IMR-90 (cell line): Measurements from ENCODE around the gene TGFA. TPM values are rescaled to one million over a fixed set of nuclear protein-coding genes. Genes with fewer than 3 reads are reported as not detected.

Experiments used
- ATAC-seq: fragments of 200-7000 bp; cut with Tn5 transposase; 2 replicates; pipeline ENCODE4 v1.9.1; 2020; ENCODE audit warnings: low read depth, mild to moderate bottlenecking, moderate library complexity
- BruUV-seq: library from RNA; stranded (reverse); fragments of 400-500 nt; replicated peaks from 2 replicates; lab custom pipeline; 2021; lab: Mats Ljungman, UMichigan
- CTCF ChIA-PET: fragments of 300-600 bp; formaldehyde crosslinking; extraction: SDS; loops from one replicate; lab custom pipeline; 2021; ENCODE audit warnings: antibody characterized with exemption; lab: Yijun Ruan, JAX
- POLR2A ChIA-PET: fragments of 300-600 bp; sonication (Branson Sonifier 250); formaldehyde crosslinking; loops from one replicate; lab custom pipeline; 2022; ENCODE audit warnings: antibody characterized with exemption; ENCODE audit not compliant: unreplicated experiment; lab: Charles Lee
- DNase-seq: peaks from one replicate; pipeline ENCODE4 v3.0.0; 2013
- H2AFZ ChIP-seq: replicated peaks from 2 replicates; pipeline ENCODE3; 2013; ENCODE audit warnings: low read length, mild to moderate bottlenecking; ENCODE audit not compliant: poor library complexity
- H2AK5ac ChIP-seq: 2 replicates; pipeline ENCODE4 v1.6.1; 2013; ENCODE audit warnings: low read depth, low read length, inconsistent platforms
- H2AK9ac ChIP-seq: replicated peaks from 2 replicates; pipeline ENCODE3; 2013; ENCODE audit warnings: mild to moderate bottlenecking, low read depth, low read length, moderate library complexity; ENCODE audit not compliant: poor library complexity
- H2BK120ac ChIP-seq: 2 replicates; pipeline ENCODE4 v1.6.1; 2013; ENCODE audit warnings: low read depth, low read length, inconsistent platforms
- H2BK15ac ChIP-seq: 3 replicates; pipeline ENCODE4 v1.6.1; 2013; ENCODE audit warnings: low read depth, low read length, inconsistent platforms
- H2BK20ac ChIP-seq: 2 replicates; pipeline ENCODE4 v1.6.1; 2013; ENCODE audit warnings: low read depth, mild to moderate bottlenecking, inconsistent platforms, low read length, moderate library complexity
- H2BK5ac ChIP-seq: 2 replicates; pipeline ENCODE4 v1.6.1; 2013; ENCODE audit warnings: mild to moderate bottlenecking, low read depth, low read length, inconsistent platforms; ENCODE audit not compliant: poor library complexity, severe bottlenecking
- H3K14ac ChIP-seq: replicated peaks from 2 replicates; pipeline ENCODE4 v1.6.1; 2013; ENCODE audit warnings: low read depth, low read length, inconsistent platforms
- H3K18ac ChIP-seq: 2 replicates; pipeline ENCODE4 v1.6.1; 2013; ENCODE audit warnings: low read depth, low read length, control low read depth
- H3K23ac ChIP-seq: 2 replicates; pipeline ENCODE4 v1.6.1; 2013; ENCODE audit warnings: low read depth, low read length, inconsistent platforms
- H3K27ac ChIP-seq: 2 replicates; pipeline ENCODE4 v1.5.1; 2013; ENCODE audit warnings: mild to moderate bottlenecking, control low read depth, low read length; ENCODE audit not compliant: insufficient read depth
- H3K27me3 ChIP-seq: 2 replicates; pipeline ENCODE4 v1.6.1; 2013; ENCODE audit warnings: low read length; ENCODE audit not compliant: control insufficient read depth, insufficient read depth
- H3K36me3 ChIP-seq: 2 replicates; pipeline ENCODE4 v1.6.1; 2013; ENCODE audit warnings: low read length, mixed read lengths; ENCODE audit not compliant: control insufficient read depth, insufficient read depth
- H3K4ac ChIP-seq: 2 replicates; pipeline ENCODE4 v1.6.1; 2013; ENCODE audit warnings: low read depth, low read length, inconsistent platforms
- H3K4me1 ChIP-seq: 2 replicates; pipeline ENCODE4 v1.6.1; 2013; ENCODE audit warnings: low read length, mixed read lengths; ENCODE audit not compliant: control insufficient read depth, insufficient read depth
- H3K4me2 ChIP-seq: 2 replicates; pipeline ENCODE4 v1.6.1; 2013; ENCODE audit warnings: low read depth, mild to moderate bottlenecking, control low read depth, low read length, moderate library complexity
- H3K4me3 ChIP-seq: 2 replicates; pipeline ENCODE4 v1.5.1; 2013; ENCODE audit warnings: low read depth, mild to moderate bottlenecking, control low read depth, low read length, moderate library complexity; ENCODE audit not compliant: insufficient read depth
- H3K56ac ChIP-seq: 2 replicates; pipeline ENCODE4 v1.6.1; 2013; ENCODE audit warnings: low read length, inconsistent platforms; ENCODE audit not compliant: insufficient read depth; ENCODE audit errors: extremely low read depth
- H3K79me1 ChIP-seq, 2 experiments: 2 replicates each; pipeline ENCODE4 v1.6.1; 2013; ENCODE audit warnings: low read length in 2 of 2, inconsistent platforms in 1 of 2, low read depth in 1 of 2
- H3K9ac ChIP-seq: 2 replicates; pipeline ENCODE4 v1.6.1; 2013; ENCODE audit warnings: low read depth, low read length, control low read depth
- H3K9me1 ChIP-seq: 2 replicates; pipeline ENCODE4 v1.6.1; 2013; ENCODE audit warnings: low read length, inconsistent platforms; ENCODE audit not compliant: insufficient read depth
- H3K9me3 ChIP-seq: 2 replicates; pipeline ENCODE4 v1.6.1; 2013; ENCODE audit warnings: low read length; ENCODE audit not compliant: control insufficient read depth, insufficient read depth
- H4K20me1 ChIP-seq: 2 replicates; pipeline ENCODE4 v1.6.1; 2013; ENCODE audit warnings: low read length, inconsistent platforms; ENCODE audit not compliant: insufficient read depth
- H4K5ac ChIP-seq: 2 replicates; pipeline ENCODE4 v1.6.1; 2013; ENCODE audit warnings: mild to moderate bottlenecking, low read depth, low read length, control low read depth
- H4K8ac ChIP-seq, 2 experiments: 2 replicates each; pipeline ENCODE4 v1.6.1; 2013; ENCODE audit warnings: low read depth in 2 of 2, low read length in 2 of 2, control low read depth in 1 of 2, inconsistent platforms in 1 of 2
- H4K91ac ChIP-seq: 2 replicates; pipeline ENCODE4 v1.6.1; 2013; ENCODE audit warnings: low read depth, low read length, inconsistent platforms; ENCODE audit not compliant: insufficient read depth
- BHLHE40 ChIP-seq: fragments of 150-350 bp; IDR thresholded peaks from 2 replicates; pipeline ENCODE4 v1.6.1; 2016; ENCODE audit warnings: mild to moderate bottlenecking, low read depth, low read length
- CEBPB ChIP-seq: IDR thresholded peaks from 2 replicates; pipeline ENCODE4 v1.6.1; 2012; ENCODE audit warnings: low read depth, low read length, improper control_type of control experiment
- CHD1 ChIP-seq: IDR thresholded peaks from 2 replicates; pipeline ENCODE4 v1.6.1; 2012; ENCODE audit warnings: low read depth, low read length, improper control_type of control experiment
- CTCF ChIP-seq: conservative IDR thresholded peaks from 2 replicates; pipeline ENCODE4 v1.5.1; 2012; ENCODE audit warnings: mild to moderate bottlenecking, low read depth, low read length, improper control_type of control experiment
- ELK1 ChIP-seq: fragments of 150-350 bp; IDR thresholded peaks from 2 replicates; pipeline ENCODE4 v1.6.1; 2016; ENCODE audit warnings: low read depth, mild to moderate bottlenecking, low read length, moderate library complexity, borderline replicate concordance
- FOS ChIP-seq: fragments of 150-350 bp; IDR thresholded peaks from 2 replicates; pipeline ENCODE4 v1.6.1; 2016; ENCODE audit warnings: low read depth, low read length
- MAFK ChIP-seq: IDR thresholded peaks from 2 replicates; pipeline ENCODE4 v1.6.1; 2012; ENCODE audit warnings: low read depth, low read length, improper control_type of control experiment
- MAZ ChIP-seq: IDR thresholded peaks from 2 replicates; pipeline ENCODE4 v1.6.1; 2012; ENCODE audit warnings: low read depth, mild to moderate bottlenecking, low read length, improper control_type of control experiment, moderate library complexity, borderline replicate concordance
- MXI1 ChIP-seq: IDR thresholded peaks from 2 replicates; pipeline ENCODE4 v1.6.1; 2012; ENCODE audit warnings: low read depth, mild to moderate bottlenecking, low read length, moderate library complexity, borderline replicate concordance
- NFE2L2 ChIP-seq: fragments of 150-350 bp; IDR thresholded peaks from 2 replicates; pipeline ENCODE4 v1.6.1; 2016; ENCODE audit warnings: low read depth, mild to moderate bottlenecking, low read length
- RAD21 ChIP-seq: IDR thresholded peaks from 2 replicates; pipeline ENCODE4 v1.6.1; 2012; ENCODE audit warnings: low read length, improper control_type of control experiment
- RCOR1 ChIP-seq: IDR thresholded peaks from 2 replicates; pipeline ENCODE4 v1.6.1; 2012; ENCODE audit warnings: mild to moderate bottlenecking, low read length, improper control_type of control experiment; ENCODE audit not compliant: insufficient replicate concordance
- RFX5 ChIP-seq: IDR thresholded peaks from 2 replicates; pipeline ENCODE4 v1.8.0; 2012; ENCODE audit warnings: low read depth, mild to moderate bottlenecking, low read length, moderate library complexity
- SMC3 ChIP-seq: fragments of 150-350 bp; IDR thresholded peaks from 2 replicates; pipeline ENCODE4 v1.6.1; 2016; ENCODE audit warnings: low read depth, mild to moderate bottlenecking, antibody characterized with exemption, low read length, moderate library complexity
- USF2 ChIP-seq: fragments of 150-350 bp; IDR thresholded peaks from 2 replicates; pipeline ENCODE4 v1.6.1; 2017; ENCODE audit warnings: mild to moderate bottlenecking, antibody characterized with exemption, low read length, low read depth
- WGBS, 2 experiments: methylation state at CpG; one replicate each; pipeline versions ENCODE4 v1.1.5 to v1.1.7; 2013; ENCODE audit warnings: missing lambda C conversion rate in 2 of 2; ENCODE audit not compliant: insufficient read length in 1 of 2; ENCODE audit errors: extremely low coverage in 2 of 2; 5-methylcytosine and 5-hydroxymethylcytosine counted together
- dilution Hi-C: fragments of 300-500 bp; cut with HindIII; formaldehyde crosslinking; loops from one replicate; pipeline ENCODE4 v1.14.3; 2018; ENCODE audit warnings: low sequenced_read_pairs; ENCODE audit not compliant: unreplicated experiment
- in situ Hi-C: fragments of 300-500 bp; cut with MboI; formaldehyde crosslinking; loops from 3 replicates; pipeline ENCODE4 v1.14.3; 2019; ENCODE audit warnings: low sequenced_read_pairs, inconsistent platforms, mixed read lengths
- intact Hi-C: fragments of 100-400 bp; cut with micrococcal nuclease; formaldehyde crosslinking; loops from 2 replicates; pipeline ENCODE4 v1.10.0; 2022
- polyA plus RNA-seq, 3 experiments: library from polyadenylated mRNA; depleted of rRNA; stranded (reverse); fragments of >200 nt; gene quantifications; 2 replicates each; pipeline ENCODE4 v1.2.3, GENCODE V29; 2012; ENCODE audit warnings: low replicate concordance in 1 of 3
- total RNA-seq: library from RNA; depleted of rRNA; stranded (reverse); fragments of >200 nt; gene quantifications from 2 replicates; pipeline ENCODE4 v1.2.3, GENCODE V29; 2012

The TGFA gene
- total and polyA plus RNA-seq, 2 of the 4 experiments (the other 2 are of a cell fraction), result not detected

GRCh38 chr2:70574618-70575017 lies 21.0 kb upstream of the TGFA start:
- no TSS peak for BruUV-seq
- Histone ChIP-seq H3K4me2 (no peak overlapping the region), H3K4me1 (no peaks in the 10 kb centered on the region), H2BK15ac (no peak overlapping the region), H3K27ac (no peak overlapping the region), H3K9me3 (no peaks in the 10 kb centered on the region), H2AFZ (no peak overlapping the region), H3K27me3 (peaks cover 3% of the 10 kb centered on the region; the same call in 1 of the 2 replicates), H3K9ac (no peak overlapping the region), H3K9me1 (no peaks in the 10 kb centered on the region), H2BK5ac (no peak overlapping the region), H3K14ac (no peak overlapping the region), H2AK9ac (no peak overlapping the region), H4K20me1 (no peaks in the 10 kb centered on the region), H4K5ac (no peak overlapping the region), H3K36me3 (no peaks in the 10 kb centered on the region), H3K56ac (no peak overlapping the region), H4K8ac (no peak overlapping the region), H4K91ac (no peak overlapping the region), H2BK20ac (no peak overlapping the region), H3K18ac (no peak overlapping the region), H2AK5ac (no peak overlapping the region), H2BK120ac (no peak overlapping the region), H3K4me3 (no peak overlapping the region), H3K23ac (no peak overlapping the region), H3K79me1 (no peaks in the 10 kb centered on the region), H3K4ac (no peak overlapping the region)
- in situ Hi-C loops, result no loop called here
- no peak for DNase-seq
- dilution Hi-C loops, result no loop called here
- no CpG with 5 or more reads among the region's 3 CpGs for WGBS, 2 experiments
- no peak for ATAC-seq
- CTCF ChIA-PET, result interaction anchor here (0.9 kb wide), 1 partner anchor 16 kb away, joined by 4 read pairs; no protein-coding TSS in a partner anchor
- intact Hi-C loops, result no loop called here
- POLR2A ChIA-PET, result no interaction called here
- TF ChIP-seq FOS (no peak), ELK1 (no peak), CTCF (no peak), RCOR1 (no peak), MAZ (no peak), RFX5 (no peak), MXI1 (no peak), BHLHE40 (no peak), USF2 (no peak), MAFK (no peak), SMC3 (no peak), CHD1 (no peak), RAD21 (no peak), CEBPB (no peak), NFE2L2 (no peak)
